8988T (cell line): ENCODE measurements around the gene MATR3.

ENCODE experiments used
- DNase-seq: peaks from one replicate; pipeline ENCODE4 v3.0.0; 2011

The MATR3 gene

DNA sequence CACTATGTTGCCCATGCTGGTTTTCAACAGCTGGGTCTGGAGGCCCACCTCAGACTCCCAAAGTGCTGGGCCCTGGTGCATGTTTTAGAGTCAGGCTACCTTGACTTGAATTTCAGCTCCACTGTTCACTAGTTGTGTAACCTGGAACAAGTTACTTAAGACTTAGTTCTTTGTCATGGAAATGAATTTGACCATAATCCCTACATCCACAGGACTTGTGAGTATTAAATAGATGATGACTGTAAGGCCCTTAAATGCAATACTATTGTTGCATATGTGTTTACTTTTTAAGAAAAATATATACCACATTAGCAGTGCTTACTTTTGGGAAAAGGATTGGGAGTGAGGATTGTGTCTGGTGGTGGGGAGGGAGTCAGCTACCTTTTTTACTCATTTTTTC is 64.5 kb downstream of the MATR3 start:
- no peak for DNase-seq

GRCh38 chr5:139360384-139360783 is 66.8 kb downstream of the MATR3 start:
- DNase-seq = no peak

- DNase-seq = no peak
Measured at GRCh38 chr5:139361835-139362429, 68.4 kb downstream of the MATR3 start.

- DNase-seq = no peak
Measured at GRCh38 chr5:139363937-139364336, 70.4 kb downstream of the MATR3 start.

DNA sequence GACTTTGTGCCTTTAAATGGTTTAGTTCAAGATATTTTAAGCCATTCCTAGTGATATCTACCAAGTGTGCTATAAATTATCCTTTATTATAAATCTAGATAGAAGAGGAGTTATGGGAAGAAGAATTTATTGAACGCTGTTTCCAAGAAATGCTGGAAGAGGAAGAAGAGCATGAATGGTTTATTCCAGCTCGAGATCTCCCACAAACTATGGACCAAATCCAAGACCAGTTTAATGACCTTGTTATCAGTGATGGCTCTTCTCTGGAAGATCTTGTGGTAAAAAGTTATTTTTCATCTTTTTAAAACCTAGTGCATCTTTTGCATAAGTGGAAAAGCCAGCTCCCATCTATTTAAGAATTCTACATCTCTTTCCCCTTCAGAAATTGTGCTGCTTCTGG is 70.9 kb downstream of the MATR3 start:
- DNase-seq = no peak

DNA sequence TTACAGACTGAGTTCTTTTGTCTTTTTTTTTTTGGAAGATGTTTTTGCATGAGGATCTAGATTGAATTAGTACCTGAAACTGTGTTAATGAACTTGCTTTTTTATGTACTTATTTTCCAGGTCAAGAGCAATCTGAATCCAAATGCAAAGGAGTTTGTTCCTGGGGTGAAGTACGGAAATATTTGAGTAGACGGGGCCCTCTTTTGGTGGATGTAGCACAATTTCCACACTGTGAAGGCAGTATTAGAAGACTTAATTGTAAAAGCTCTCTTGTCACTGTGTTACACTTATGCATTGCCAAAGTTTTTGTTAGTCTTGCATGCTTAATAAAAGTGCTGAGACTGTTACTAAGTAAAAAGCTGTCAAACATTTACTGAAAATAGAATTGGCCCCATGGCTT is 75.1 kb downstream of the MATR3 start:
- DNase-seq = no peak

DNA sequence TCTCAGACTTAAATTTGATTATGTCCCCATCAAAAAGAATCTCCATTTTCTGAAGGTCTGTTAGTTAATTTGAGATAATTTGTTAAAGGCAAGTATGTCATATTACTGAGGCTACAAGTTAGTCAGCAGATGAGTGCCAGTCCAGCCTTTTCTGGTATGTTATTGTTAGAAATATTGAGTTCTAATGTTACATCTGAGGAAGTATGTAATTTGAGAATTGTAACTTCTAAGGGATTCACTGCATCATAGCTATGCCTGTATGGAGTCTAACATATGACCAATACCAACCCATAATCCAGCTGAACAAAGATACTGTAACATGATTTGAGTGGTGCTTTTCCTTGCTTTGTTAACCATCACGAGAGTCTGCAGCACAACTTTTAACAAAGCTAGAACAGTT is 75.6 kb downstream of the MATR3 start:
- no peak for DNase-seq

- DNase-seq = no peak
Measured at GRCh38 chr5:139371482-139372435, 78.2 kb downstream of the MATR3 start.

DNA sequence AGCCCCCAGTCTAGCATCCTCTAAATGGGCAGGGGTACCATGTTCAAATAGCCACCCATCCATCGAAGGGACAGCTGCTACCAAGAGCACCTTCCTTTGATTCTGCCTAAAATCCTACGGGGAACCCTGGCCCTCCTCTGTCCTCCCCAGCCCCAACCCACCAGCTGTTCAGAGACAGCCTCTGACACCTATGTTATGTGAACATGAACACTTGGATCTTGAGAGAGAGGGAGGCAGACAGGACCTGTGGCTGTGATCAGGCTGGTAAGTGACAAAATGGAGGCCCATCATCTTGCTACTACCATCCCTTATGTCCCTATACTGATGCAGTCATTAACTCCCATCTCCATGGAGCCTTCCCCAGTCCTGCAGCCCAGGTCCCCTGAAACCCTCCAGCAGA is 81.4 kb downstream of the MATR3 start:
- DNase-seq = no peak

GRCh38 chr5:139376364-139376763 is 82.8 kb downstream of the MATR3 start:
- DNase-seq = no peak

DNA sequence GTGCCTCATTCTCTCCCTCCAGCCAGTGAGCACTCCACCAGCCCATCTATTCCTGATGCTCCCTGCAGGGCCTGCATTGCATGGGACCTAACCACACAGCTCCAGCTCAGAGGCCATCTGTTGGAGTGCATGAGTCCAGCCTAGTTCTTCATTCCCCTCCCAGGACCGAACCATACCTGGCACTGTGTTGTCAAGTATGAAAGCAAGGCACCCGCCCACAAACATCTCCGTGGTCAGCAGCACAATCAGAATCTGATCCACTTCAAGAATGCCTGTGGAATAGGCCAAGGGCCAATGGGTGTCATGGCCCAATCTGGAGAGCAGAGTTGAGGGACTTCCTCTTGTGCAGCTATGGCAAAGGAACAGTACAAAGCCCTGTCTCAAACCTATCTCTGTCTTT is 83.7 kb downstream of the MATR3 start:
- DNase-seq = no peak

DNA sequence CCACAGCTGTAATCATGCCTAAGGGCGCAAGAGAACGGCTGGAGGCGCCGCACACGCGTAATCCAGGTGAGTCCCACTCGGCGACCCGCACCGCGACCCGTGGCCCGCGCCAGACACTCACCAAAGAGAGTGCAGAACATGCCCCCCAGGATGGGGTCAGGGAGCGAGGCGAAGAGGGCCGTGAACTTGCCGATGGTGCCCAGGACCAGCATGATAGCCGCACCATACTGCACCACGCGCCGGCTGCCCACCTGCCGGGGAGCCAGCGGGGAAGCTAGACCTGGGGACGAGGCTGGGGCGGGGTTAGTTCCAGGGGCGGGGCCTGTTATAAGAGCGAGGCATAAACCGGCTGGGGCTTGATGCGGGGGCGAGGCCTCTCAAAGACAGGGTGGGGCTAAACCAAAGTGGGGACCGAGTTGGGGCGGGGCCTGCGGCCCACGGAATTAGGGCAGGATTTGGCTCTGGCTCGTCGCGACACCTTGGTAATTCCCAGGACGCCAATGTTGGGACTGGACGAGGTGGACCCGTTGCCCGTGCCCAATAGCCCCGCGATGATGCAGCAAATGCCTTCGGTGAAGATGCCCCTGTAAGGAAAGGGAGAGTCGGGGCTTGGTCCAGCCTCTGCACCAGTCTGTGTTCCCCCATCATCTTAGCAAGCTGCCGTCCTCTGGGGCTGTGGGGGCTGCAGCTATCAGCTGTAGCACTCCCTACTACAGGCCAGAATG is 84.7 kb downstream of the MATR3 start:
- no peak for DNase-seq

DNA sequence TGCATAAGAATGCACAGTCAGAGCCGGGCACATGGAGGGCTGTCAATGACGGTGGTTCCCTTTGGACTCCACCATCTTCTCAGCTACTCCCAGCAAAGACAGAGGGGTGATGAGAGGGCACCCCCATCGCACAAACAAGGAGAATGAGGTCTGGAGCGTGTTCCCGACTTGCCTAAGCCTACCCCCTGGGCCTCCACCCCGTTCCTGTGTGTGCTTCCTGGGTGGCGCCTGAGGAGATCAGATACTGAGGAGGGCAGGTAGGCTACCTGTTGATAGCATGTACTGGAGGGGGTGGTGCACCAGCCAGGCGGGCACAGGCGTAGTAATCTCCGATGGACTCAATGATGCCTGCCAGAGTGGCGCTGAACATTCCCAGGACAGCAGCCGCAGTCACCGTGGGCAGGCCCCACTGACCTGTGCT is 85.4 kb downstream of the MATR3 start:
- DNase-seq = no peak

DNA sequence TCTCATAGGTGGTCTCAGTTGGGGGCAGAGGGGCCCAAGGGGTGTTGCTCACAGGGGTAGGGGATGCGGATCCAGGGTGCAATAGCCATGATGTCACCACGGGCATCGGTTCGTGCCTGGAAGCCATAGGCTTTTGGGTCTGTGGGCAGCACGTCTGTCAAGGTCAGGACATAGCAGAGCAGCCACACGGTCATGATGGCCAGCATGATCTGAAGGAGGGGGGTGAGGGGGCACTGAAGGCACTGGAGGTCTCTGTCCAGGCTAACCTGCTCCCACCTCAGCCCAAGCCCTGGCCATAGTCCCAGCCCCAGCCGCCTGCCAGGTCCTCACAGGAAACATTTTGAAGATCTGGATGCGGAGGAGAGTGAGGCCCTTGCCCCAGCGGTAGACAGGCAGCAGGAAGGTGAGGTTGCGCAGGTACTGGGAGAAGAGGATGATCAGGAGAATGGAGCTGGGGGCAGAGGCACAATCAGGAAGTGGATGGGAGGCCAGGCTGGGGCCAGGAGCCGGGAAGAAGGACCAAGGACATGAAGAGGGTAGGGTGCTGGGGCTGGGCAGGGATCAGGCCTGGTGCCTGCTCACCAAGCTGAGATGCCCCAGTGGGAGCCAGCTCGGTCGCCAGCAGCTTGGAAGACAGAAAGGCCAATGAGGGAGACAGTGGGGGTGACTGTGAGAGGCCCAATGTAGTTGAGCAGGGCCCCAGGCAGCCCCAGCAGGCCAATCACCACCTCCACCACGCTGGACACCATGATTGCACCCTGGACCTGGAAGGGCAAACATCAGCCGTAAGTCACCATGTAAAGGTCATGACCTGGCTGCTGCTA is 86.3 kb downstream of the MATR3 start:
- DNase-seq = no peak
